ENCODE measurements around the gene GGT5. TPM values are rescaled to one million over a fixed set of nuclear protein-coding genes. Genes with fewer than 3 reads are reported as not detected.
A peak's percentile ranks its signal among the peaks of the same experiment; 100 is the strongest.

Gene GGT5
- total and polyA plus RNA-seq, 2 of the 13 experiments (the other 11 are each of a cell fraction or from before 2014, with no cell fraction given): 0.69 to 3.1 TPM

DNA sequence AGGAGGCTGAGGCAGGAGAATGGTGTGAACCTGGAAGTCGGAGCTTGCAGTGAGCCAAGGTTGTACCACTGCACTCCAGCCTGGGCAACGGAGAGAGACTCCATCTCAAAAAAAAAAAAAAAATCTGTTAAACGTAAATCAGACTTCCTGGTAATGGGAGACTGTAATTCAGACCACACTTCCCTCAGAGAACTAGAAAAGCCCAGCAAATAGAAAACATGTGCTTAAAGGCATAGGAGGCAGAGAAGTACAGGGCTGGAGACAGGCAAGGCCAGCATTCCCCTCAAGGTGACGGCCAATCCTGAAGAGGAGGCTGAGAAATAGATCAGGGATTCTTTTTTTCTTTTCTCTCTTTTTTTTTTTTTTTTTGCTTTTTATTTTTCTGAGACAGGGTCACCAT, 8.2 kb downstream of the GGT5 start:
- no peak overlapping the region for H3K9ac ChIP-seq (ENCODE audit: insufficient read depth, low read depth, low read length)
- intact Hi-C loops (cut with micrococcal nuclease; ENCODE audit: unreplicated experiment): no loop called here
- no peaks in the 10 kb centered on the region for H3K27me3 ChIP-seq (ENCODE audit: control insufficient read depth in 1 of 2, insufficient read depth in 2 of 2, low read length in 2 of 2)
- no peak overlapping the region for H2AFZ ChIP-seq (ENCODE audit: low read length)
- H4K20me1 ChIP-seq (ENCODE audit: insufficient read depth, low read length): no peaks in the 10 kb centered on the region
- no peak overlapping the region for H3K4me2 ChIP-seq (ENCODE audit: low read depth, low read length)
- no peak overlapping the region for H3K4me3 ChIP-seq (replicated peaks in 1 of 3; ENCODE audit: insufficient read depth in 1 of 3, low read depth in 2 of 3, low read length in 3 of 3)
- H3K27ac ChIP-seq (ENCODE audit: extremely low read length, insufficient read depth, low read length): no peak overlapping the region
- no peak for ATAC-seq
- no peak for DNase-seq (ENCODE audit: low spot score)
- H3K9me3 ChIP-seq (ENCODE audit: low read length): no peaks in the 10 kb centered on the region
- no TSS peak for BruUV-seq (replicated peaks)
- 72% methylated on average over 4 of the region's 4 CpGs for WGBS (ENCODE audit: low lambda C conversion rate)
- FAIRE-seq: no peak
- no peaks in the 10 kb centered on the region for H3K36me3 ChIP-seq (replicated peaks in 1 of 2; ENCODE audit: control insufficient read depth in 1 of 2, insufficient read depth in 2 of 2, low read length in 2 of 2)
- POLR2A ChIA-PET: no interaction called here
- TF ChIP-seq POLR2AphosphoS5 (IDR thresholded peaks at IDR 0.05; ENCODE audit: low read depth, low read length): no peak
- TF ChIP-seq CENPT (CRISPR knock-in tag; IDR thresholded peaks at IDR 0.05; ENCODE audit: low read depth): no peak
- CTCF ChIA-PET (ENCODE audit: low intra/inter-chr PET ratio, low total read pairs): no interaction called here
- in situ Hi-C loops (cut with HindIII; ENCODE audit: extremely low pct_ligation_motif_present, low pct_unique_long_range_greater_than_20kb): no loop called here
- peaks cover 13% of the 10 kb centered on the region; the same call in 1 of the 2 replicates for H3K4me1 ChIP-seq (ENCODE audit: insufficient read depth, low read length)
- H3K79me2 ChIP-seq (ENCODE audit: insufficient read depth, low read length): no peaks in the 10 kb centered on the region

DNA sequence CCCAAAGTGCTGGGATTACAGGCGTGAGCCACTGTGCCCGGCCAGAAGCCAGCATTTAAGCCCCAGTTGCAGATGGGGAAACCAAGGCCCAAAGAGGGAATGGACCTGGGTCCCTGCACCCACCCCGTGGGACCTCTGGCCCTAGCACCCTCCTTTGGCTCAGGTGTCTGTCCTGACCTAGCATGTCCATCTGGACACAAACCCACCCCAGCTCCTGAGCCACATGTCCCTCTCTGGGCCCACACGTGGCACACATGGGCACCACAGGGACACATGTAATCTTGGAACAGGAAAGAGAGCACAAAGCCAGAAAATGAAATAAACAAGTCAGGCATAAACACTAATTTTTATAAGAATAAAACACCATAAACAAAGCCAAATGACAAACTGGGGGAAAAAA, 9.6 kb downstream of the GGT5 start:
- no peaks in the 10 kb centered on the region for H3K9me3 ChIP-seq (ENCODE audit: low read length)
- ChIA-PET CTCF (ENCODE audit: low intra/inter-chr PET ratio, low total read pairs) (no interaction called here), POLR2A (no interaction called here)
- BruUV-seq (replicated peaks): no TSS peak
- no peaks in the 10 kb centered on the region for H3K36me3 ChIP-seq (replicated peaks in 1 of 2; ENCODE audit: control insufficient read depth in 1 of 2, insufficient read depth in 2 of 2, low read length in 2 of 2)
- H3K4me1 ChIP-seq (ENCODE audit: insufficient read depth, low read length): peaks cover 20% of the 10 kb centered on the region
- no peak overlapping the region for H3K27ac ChIP-seq (ENCODE audit: extremely low read length, insufficient read depth, low read length)
- ATAC-seq: no peak
- no peak overlapping the region for H3K4me2 ChIP-seq (ENCODE audit: low read depth, low read length)
- WGBS (ENCODE audit: low lambda C conversion rate): 62% methylated on average over 4 of the region's 4 CpGs
- intact Hi-C loops (cut with micrococcal nuclease; ENCODE audit: unreplicated experiment): no loop called here
- no peaks in the 10 kb centered on the region for H3K27me3 ChIP-seq (ENCODE audit: control insufficient read depth in 1 of 2, insufficient read depth in 2 of 2, low read length in 2 of 2)
- FAIRE-seq: no peak
- no peak overlapping the region for H3K9ac ChIP-seq (ENCODE audit: insufficient read depth, low read depth, low read length)
- H4K20me1 ChIP-seq (ENCODE audit: insufficient read depth, low read length): no peaks in the 10 kb centered on the region
- no peak overlapping the region for H3K4me3 ChIP-seq (replicated peaks in 1 of 3; ENCODE audit: insufficient read depth in 1 of 3, low read depth in 2 of 3, low read length in 3 of 3)
- TF ChIP-seq TBL1XR1 (IDR thresholded peaks at IDR 0.05; ENCODE audit: borderline replicate concordance, low read length, partially characterized antibody): no peak
- TF ChIP-seq, protein P1, sequence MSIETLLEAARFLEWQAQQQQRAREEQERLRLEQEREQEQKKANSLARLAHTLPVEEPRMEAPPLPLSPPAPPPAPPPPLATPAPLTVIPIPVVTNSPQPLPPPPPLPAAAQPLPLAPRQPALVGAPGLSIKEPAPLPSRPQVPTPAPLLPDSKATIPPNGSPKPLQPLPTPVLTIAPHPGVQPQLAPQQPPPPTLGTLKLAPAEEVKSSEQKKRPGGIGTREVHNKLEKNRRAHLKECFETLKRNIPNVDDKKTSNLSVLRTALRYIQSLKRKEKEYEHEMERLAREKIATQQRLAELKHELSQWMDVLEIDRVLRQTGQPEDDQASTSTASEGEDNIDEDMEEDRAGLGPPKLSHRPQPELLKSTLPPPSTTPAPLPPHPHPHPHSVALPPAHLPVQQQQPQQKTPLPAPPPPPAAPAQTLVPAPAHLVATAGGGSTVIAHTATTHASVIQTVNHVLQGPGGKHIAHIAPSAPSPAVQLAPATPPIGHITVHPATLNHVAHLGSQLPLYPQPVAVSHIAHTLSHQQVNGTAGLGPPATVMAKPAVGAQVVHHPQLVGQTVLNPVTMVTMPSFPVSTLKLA (IDR thresholded peaks at IDR 0.05): peak; percentile 80
- no peaks in the 10 kb centered on the region for H3K79me2 ChIP-seq (ENCODE audit: insufficient read depth, low read length)
- DNase-seq (ENCODE audit: low spot score): no peak
- no peak overlapping the region for H2AFZ ChIP-seq (ENCODE audit: low read length)
- in situ Hi-C loops (cut with HindIII; ENCODE audit: extremely low pct_ligation_motif_present, low pct_unique_long_range_greater_than_20kb): no loop called here

Measured in HepG2 (cell line).